CD14-positive monocyte (primary cell): ENCODE data around the gene GMDS. TPM values are rescaled to one million over a fixed set of nuclear protein-coding genes. Genes with fewer than 3 reads are reported as not detected.

Source experiments
- DNase-seq, 3 donors: peaks; one replicate each; pipeline ENCODE4 v3.0.0-alpha.2; 2011 to 2022
- H2AFZ ChIP-seq: 2 replicates; pipeline ENCODE4 v1.6.0; 2012; ENCODE audit warnings: mild to moderate bottlenecking, low read depth, low read length, inconsistent platforms; ENCODE audit not compliant: insufficient read depth, poor library complexity, severe bottlenecking
- H3K27ac ChIP-seq, 2 donors: 1 replicate in 1 of 2; 2 replicates in 1 of 2; pipeline ENCODE4 v1.5.1; 2012 to 2013; ENCODE audit warnings: low read length in 2 of 2, control low read depth in 1 of 2, inconsistent platforms in 1 of 2, low read depth in 1 of 2, mild to moderate bottlenecking in 1 of 2
- H3K27me3 ChIP-seq, 2 donors: one replicate each; pipeline versions ENCODE4 v1.6.0 to v1.6.1; 2011 to 2013; ENCODE audit warnings: low read length in 2 of 2; ENCODE audit not compliant: control insufficient read depth in 2 of 2, insufficient read depth in 2 of 2
- H3K36me3 ChIP-seq, 2 donors: replicated peaks in 1 of 2; 1 replicate in 1 of 2; 2 replicates in 1 of 2; pipeline versions ENCODE4 v1.5.1 to v1.6.1; 2012 to 2013; ENCODE audit warnings: low read length in 2 of 2, control low read depth in 1 of 2, inconsistent platforms in 1 of 2, mild to moderate bottlenecking in 1 of 2; ENCODE audit not compliant: insufficient read depth in 2 of 2, control insufficient read depth in 1 of 2
- H3K4me1 ChIP-seq, 2 donors: 1 replicate in 1 of 2; 2 replicates in 1 of 2; pipeline versions ENCODE4 v1.5.1 to v1.6.1; 2012 to 2013; ENCODE audit warnings: low read length in 2 of 2, control low read depth in 1 of 2, inconsistent platforms in 1 of 2, mild to moderate bottlenecking in 1 of 2, moderate library complexity in 1 of 2; ENCODE audit not compliant: insufficient read depth in 2 of 2, control insufficient read depth in 1 of 2
- H3K4me2 ChIP-seq: replicated peaks from 2 replicates; pipeline ENCODE3; 2012; ENCODE audit warnings: low read length, moderate library complexity, mild to moderate bottlenecking; ENCODE audit not compliant: poor library complexity, severe bottlenecking; ENCODE audit errors: extremely low read depth
- H3K4me3 ChIP-seq, 3 experiments: fragments of 200-600 bp in 1 of 3; sonication (generic) in 1 of 3; replicated peaks in 1 of 3; 1 replicate in 2 of 3; 2 replicates in 1 of 3; pipeline ENCODE4 v1.5.1; 2011 to 2013; ENCODE audit warnings: low read length in 3 of 3, mild to moderate bottlenecking in 3 of 3, control low read depth in 2 of 3, low read depth in 2 of 3, inconsistent platforms in 1 of 3, moderate library complexity in 1 of 3
- H3K79me2 ChIP-seq: 2 replicates; pipeline ENCODE4 v1.6.0; 2012; ENCODE audit warnings: mild to moderate bottlenecking, control low read depth, inconsistent platforms, low read length, moderate library complexity; ENCODE audit not compliant: insufficient read depth
- H3K9ac ChIP-seq: 2 replicates; pipeline ENCODE4 v1.6.0; 2017; ENCODE audit warnings: low read length, mild to moderate bottlenecking; ENCODE audit not compliant: insufficient read depth, poor library complexity, severe bottlenecking
- H3K9me3 ChIP-seq, 2 donors: replicated peaks in 1 of 2; 1 replicate in 1 of 2; 2 replicates in 1 of 2; pipeline versions ENCODE4 v1.5.1 to v1.6.1; 2012 to 2013; ENCODE audit warnings: low read length in 2 of 2, control low read depth in 1 of 2; ENCODE audit not compliant: control insufficient read depth in 1 of 2, insufficient read depth in 1 of 2
- H4K20me1 ChIP-seq: 2 replicates; pipeline ENCODE4 v1.6.0; 2012; ENCODE audit warnings: mild to moderate bottlenecking, low read length, control low read depth, moderate library complexity; ENCODE audit not compliant: insufficient read depth
- H3K27ac Mint-ChIP-seq, 7 donors: one replicate each; pipeline ENCODE4 v1.8.0; 2020; ENCODE audit warnings: mild to moderate bottlenecking in 7 of 7, mixed read lengths in 7 of 7, moderate library complexity in 6 of 7, inconsistent platforms in 2 of 7
- H3K27me3 Mint-ChIP-seq, 3 donors: one replicate each; pipeline ENCODE4 v1.8.0; 2021 to 2022; ENCODE audit warnings: low read depth in 3 of 3, mild to moderate bottlenecking in 3 of 3, mixed read lengths in 3 of 3, moderate library complexity in 3 of 3, inconsistent platforms in 1 of 3
- H3K36me3 Mint-ChIP-seq, 2 donors: one replicate each; pipeline ENCODE4 v1.8.0; 2020; ENCODE audit warnings: mixed read lengths in 2 of 2, inconsistent platforms in 1 of 2, mild to moderate bottlenecking in 1 of 2
- H3K4me1 Mint-ChIP-seq: one replicate; pipeline ENCODE4 v1.8.0; 2020; ENCODE audit warnings: mild to moderate bottlenecking, mixed read lengths
- H3K4me3 Mint-ChIP-seq, 2 donors: one replicate each; pipeline ENCODE4 v1.8.0; 2020; ENCODE audit warnings: mild to moderate bottlenecking in 2 of 2, mixed read lengths in 2 of 2, moderate library complexity in 1 of 2
- H3K9me3 Mint-ChIP-seq, 7 donors: one replicate each; pipeline ENCODE4 v1.8.0; 2020 to 2022; ENCODE audit warnings: mixed read lengths in 7 of 7, mild to moderate bottlenecking in 6 of 7, moderate library complexity in 6 of 7, inconsistent platforms in 2 of 7
- CTCF ChIP-seq: fragments of 200-600 bp; IDR thresholded peaks from one replicate; pipeline ENCODE4 v1.8.0; 2022; ENCODE audit warnings: antibody characterized with exemption, mild to moderate bottlenecking
- WGBS: methylation state at CpG from one replicate; pipeline ENCODE4 v1.1.5; 2013; ENCODE audit warnings: missing lambda C conversion rate; ENCODE audit not compliant: insufficient coverage; 5-methylcytosine and 5-hydroxymethylcytosine counted together
- intact Hi-C, 2 donors: fragments of 100-400 bp; cut with micrococcal nuclease; formaldehyde crosslinking; loops; one replicate each; pipeline versions ENCODE4 v1.15.0 to v1.15.1; 2023
- polyA plus RNA-seq, 3 donors: library from polyadenylated mRNA; depleted of rRNA in 1 of 3; unstranded in 2 of 3; stranded (reverse) in 1 of 3; fragments of 300-500 nt in 2 of 3; fragments of >200 nt in 1 of 3; fragmentation: Illumina TruSeq in 2 of 3; gene quantifications; 1 replicate in 2 of 3; 2 replicates in 1 of 3; pipeline ENCODE4 v1.2.3, GENCODE V29; 2012 to 2021

Gene GMDS
- polyA plus RNA-seq, 3 donors, result 10.5 to 19.9 (median 17.6) TPM

- peak; percentile 58 to 76 (median 64) for DNase-seq
- Histone ChIP-seq H3K4me2 (peak overlapping the region; percentile 53), H3K9ac (no peak overlapping the region), H4K20me1 (no peaks in the 10 kb centered on the region), H3K27ac (no peak overlapping the region), H3K4me3 (peak overlapping the region in 1 of 3 experiments; percentile 43), H3K27me3 (peaks cover 65 to 80% of the 10 kb centered on the region in 2 donors), H3K9me3 (peaks cover 0 to 18% of the 10 kb centered on the region in 2 donors), H3K36me3 (no peaks in the 10 kb centered on the region), H3K4me1 (peaks cover 30 to 44% of the 10 kb centered on the region in 2 donors), H3K79me2 (no peaks in the 10 kb centered on the region), H2AFZ (peak overlapping the region; percentile 41)
- TF ChIP-seq CTCF, result no peak
- Mint-ChIP-seq H3K9me3 (peaks cover 0 to 24% (median 12%) of the 10 kb centered on the region in 7 donors), H3K4me1 (peaks cover 20% of the 10 kb centered on the region), H3K36me3 (peaks cover 0 to 4% of the 10 kb centered on the region in 2 donors), H3K4me3 (peak overlapping the region in 1 of 2 donors; percentile 42), H3K27me3 (peaks cover 76 to 96% (median 77%) of the 10 kb centered on the region in 3 donors), H3K27ac (no peak overlapping the region)
- WGBS, result 3% methylated on average over 79 of the region's 85 CpGs
- intact Hi-C loops, result loop anchor here in 1 of 2 donors (5.0 to 10.0 kb wide), 2 partner anchors 630 to 833 kb away; partner anchors contain the start of gene GMDS
Measured at GRCh38 chr6:1614448-1615150, 630.8 kb downstream of the GMDS start.

GRCh38 chr6:1613688-1614447, 631.5 kb downstream of the GMDS start:
- Mint-ChIP-seq H3K36me3 (peaks cover 0 to 4% of the 10 kb centered on the region in 2 donors), H3K4me1 (peaks cover 22% of the 10 kb centered on the region), H3K4me3 (peak overlapping the region; percentile 27 to 73), H3K9me3 (peaks cover 0 to 27% (median 13%) of the 10 kb centered on the region in 7 donors), H3K27me3 (peaks cover 73 to 95% (median 75%) of the 10 kb centered on the region in 3 donors), H3K27ac (no peak overlapping the region)
- no peak overlapping the region for H3K27ac ChIP-seq
- H3K27me3 ChIP-seq, result peaks cover 64 to 78% of the 10 kb centered on the region in 2 donors
- H3K4me2 ChIP-seq, result peak overlapping the region; percentile 53
- H3K9me3 ChIP-seq, result peaks cover 0 to 18% of the 10 kb centered on the region in 2 donors
- WGBS, result 7% methylated on average over 55 of the region's 60 CpGs
- intact Hi-C loops, result loop anchor here in 1 of 2 donors (5.0 to 10.0 kb wide), 2 partner anchors 631 to 833 kb away; partner anchors contain the start of gene GMDS
- H3K9ac ChIP-seq, result no peak overlapping the region
- H3K36me3 ChIP-seq, result no peaks in the 10 kb centered on the region
- H3K79me2 ChIP-seq, result no peaks in the 10 kb centered on the region
- peak overlapping the region in 1 of 3 experiments; percentile 43 for H3K4me3 ChIP-seq
- DNase-seq, result peak in 1 of 3 donors; percentile 52
- no peaks in the 10 kb centered on the region for H4K20me1 ChIP-seq
- peaks cover 33 to 47% of the 10 kb centered on the region in 2 donors for H3K4me1 ChIP-seq
- peak overlapping the region; percentile 41 for H2AFZ ChIP-seq
- no peak for TF ChIP-seq CTCF
